ENCODE results near the gene NUB1. TPM values are rescaled to one million over a fixed set of nuclear protein-coding genes. Genes with fewer than 3 reads are reported as not detected.
A peak's percentile ranks its signal among the peaks of the same experiment; 100 is the strongest.

NUB1 gene
- polyA plus RNA-seq, 1 of the 3 experiments (the other 2 are of a cell fraction), result 54.0 TPM

DNA sequence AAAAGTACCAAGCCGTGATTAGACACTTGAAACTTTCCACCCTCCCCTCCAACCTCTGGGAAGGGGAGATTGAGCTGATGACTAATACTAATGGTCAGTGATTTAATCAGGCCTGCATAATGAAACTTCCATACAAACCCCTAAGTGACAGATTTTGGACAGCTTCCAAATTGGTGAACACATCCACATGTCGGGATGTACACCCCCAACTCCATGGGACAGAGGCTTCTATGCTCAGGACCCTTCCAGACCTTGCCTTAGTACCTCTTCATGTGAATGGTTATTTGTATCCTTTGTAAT is 4.8 kb downstream of the NUB1 start:
- Histone ChIP-seq H3K4me1 (ENCODE audit: control insufficient read depth in 1 of 2, insufficient read depth in 2 of 2, low read depth in 1 of 2, low read length in 1 of 2) (peaks cover 15 to 18% of the 10 kb centered on the region in 2 experiments), H3K4me2 (peak overlapping the region; percentile 36; the same call in 1 of the 2 replicates), H3K27me3 (ENCODE audit: insufficient read depth) (no peaks in the 10 kb centered on the region), H3K9ac (no peak overlapping the region), H3K36me3 (replicated peaks in 1 of 2; ENCODE audit: control insufficient read depth in 1 of 2, insufficient read depth in 2 of 2, low read length in 1 of 2) (peaks cover 52 to 59% of the 10 kb centered on the region in 2 experiments), H3K9me2 (no peaks in the 10 kb centered on the region), H2AFZ (ENCODE audit: low read depth) (no peak overlapping the region), H4K20me1 (ENCODE audit: insufficient read depth) (peaks cover 8% of the 10 kb centered on the region), H3K9me3 (no peaks in the 10 kb centered on the region), H3F3A (replicated peaks; ENCODE audit: insufficient read depth) (peaks cover 30% of the 10 kb centered on the region), H3K79me2 (ENCODE audit: insufficient read depth) (peaks cover 40% of the 10 kb centered on the region), H3K27ac (ENCODE audit: low read depth in 2 of 2, low read length in 1 of 2) (peak overlapping the region; percentile 11 to 65; a peak in 2 of 4 replicates), H3K4me3 (ENCODE audit: low read depth in 2 of 2, low read length in 1 of 2) (no peak overlapping the region)
- ChIA-PET CTCF (interaction anchor here (0.6 to 1.8 kb wide), 6 partner anchors 24 to 165 kb away, joined by 3 to 23 read pairs (median 4); no protein-coding TSS in a partner anchor), POLR2A (no interaction called here)
- DNase-seq, result no peak
- TF ChIP-seq, protein P1, sequence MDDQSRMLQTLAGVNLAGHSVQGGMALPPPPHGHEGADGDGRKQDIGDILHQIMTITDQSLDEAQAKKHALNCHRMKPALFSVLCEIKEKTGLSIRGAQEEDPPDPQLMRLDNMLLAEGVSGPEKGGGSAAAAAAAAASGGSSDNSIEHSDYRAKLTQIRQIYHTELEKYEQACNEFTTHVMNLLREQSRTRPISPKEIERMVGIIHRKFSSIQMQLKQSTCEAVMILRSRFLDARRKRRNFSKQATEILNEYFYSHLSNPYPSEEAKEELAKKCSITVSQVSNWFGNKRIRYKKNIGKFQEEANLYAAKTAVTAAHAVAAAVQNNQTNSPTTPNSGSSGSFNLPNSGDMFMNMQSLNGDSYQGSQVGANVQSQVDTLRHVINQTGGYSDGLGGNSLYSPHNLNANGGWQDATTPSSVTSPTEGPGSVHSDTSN (IDR thresholded peaks at IDR 0.05), result peak; percentile 87
- TF ChIP-seq RFX5 (IDR thresholded peaks at IDR 0.05; ENCODE audit: low read length), result no peak
- peak; percentile 88 for TF ChIP-seq TCF12 (IDR thresholded peaks at IDR 0.05)
- TF ChIP-seq, protein P2, sequence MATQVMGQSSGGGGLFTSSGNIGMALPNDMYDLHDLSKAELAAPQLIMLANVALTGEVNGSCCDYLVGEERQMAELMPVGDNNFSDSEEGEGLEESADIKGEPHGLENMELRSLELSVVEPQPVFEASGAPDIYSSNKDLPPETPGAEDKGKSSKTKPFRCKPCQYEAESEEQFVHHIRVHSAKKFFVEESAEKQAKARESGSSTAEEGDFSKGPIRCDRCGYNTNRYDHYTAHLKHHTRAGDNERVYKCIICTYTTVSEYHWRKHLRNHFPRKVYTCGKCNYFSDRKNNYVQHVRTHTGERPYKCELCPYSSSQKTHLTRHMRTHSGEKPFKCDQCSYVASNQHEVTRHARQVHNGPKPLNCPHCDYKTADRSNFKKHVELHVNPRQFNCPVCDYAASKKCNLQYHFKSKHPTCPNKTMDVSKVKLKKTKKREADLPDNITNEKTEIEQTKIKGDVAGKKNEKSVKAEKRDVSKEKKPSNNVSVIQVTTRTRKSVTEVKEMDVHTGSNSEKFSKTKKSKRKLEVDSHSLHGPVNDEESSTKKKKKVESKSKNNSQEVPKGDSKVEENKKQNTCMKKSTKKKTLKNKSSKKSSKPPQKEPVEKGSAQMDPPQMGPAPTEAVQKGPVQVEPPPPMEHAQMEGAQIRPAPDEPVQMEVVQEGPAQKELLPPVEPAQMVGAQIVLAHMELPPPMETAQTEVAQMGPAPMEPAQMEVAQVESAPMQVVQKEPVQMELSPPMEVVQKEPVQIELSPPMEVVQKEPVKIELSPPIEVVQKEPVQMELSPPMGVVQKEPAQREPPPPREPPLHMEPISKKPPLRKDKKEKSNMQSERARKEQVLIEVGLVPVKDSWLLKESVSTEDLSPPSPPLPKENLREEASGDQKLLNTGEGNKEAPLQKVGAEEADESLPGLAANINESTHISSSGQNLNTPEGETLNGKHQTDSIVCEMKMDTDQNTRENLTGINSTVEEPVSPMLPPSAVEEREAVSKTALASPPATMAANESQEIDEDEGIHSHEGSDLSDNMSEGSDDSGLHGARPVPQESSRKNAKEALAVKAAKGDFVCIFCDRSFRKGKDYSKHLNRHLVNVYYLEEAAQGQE (IDR thresholded peaks at IDR 0.05; ENCODE audit: low read depth, low read length), result no peak
- TF ChIP-seq JUND (IDR thresholded peaks at IDR 0.05), result peak; percentile 78
- TF ChIP-seq TEAD4 (IDR thresholded peaks at IDR 0.05; ENCODE audit: borderline replicate concordance, insufficient read depth), result 0 out of 2 replicates have a peak, but pooled peaks have one; percentile 18
- peak; percentile 69; the same call in 1 of the 2 replicates for TF ChIP-seq FOSL2 (IDR thresholded peaks at IDR 0.05; ENCODE audit: borderline replicate concordance, low read depth)
- TF ChIP-seq MXI1 (IDR thresholded peaks at IDR 0.05; ENCODE audit: low read depth, low read length), result no peak
- TF ChIP-seq NFIC (IDR thresholded peaks at IDR 0.05; ENCODE audit: borderline replicate concordance), result peak; percentile 93
- TF ChIP-seq GABPA (IDR thresholded peaks at IDR 0.05; ENCODE audit: low read depth), result no peak
- peak; percentile 12 for TF ChIP-seq CHD2 (IDR thresholded peaks at IDR 0.05; ENCODE audit: low read length, partially characterized antibody)
- peak; percentile 60 to 63; a peak in 3 of 4 replicates for TF ChIP-seq EP300 (IDR thresholded peaks at IDR 0.05; ENCODE audit: borderline replicate concordance in 1 of 2, low read depth in 1 of 2, low read length in 1 of 2)
- 6% methylated on average over 2 of the region's 2 CpGs for WGBS (ENCODE audit: low lambda C conversion rate)

DNA sequence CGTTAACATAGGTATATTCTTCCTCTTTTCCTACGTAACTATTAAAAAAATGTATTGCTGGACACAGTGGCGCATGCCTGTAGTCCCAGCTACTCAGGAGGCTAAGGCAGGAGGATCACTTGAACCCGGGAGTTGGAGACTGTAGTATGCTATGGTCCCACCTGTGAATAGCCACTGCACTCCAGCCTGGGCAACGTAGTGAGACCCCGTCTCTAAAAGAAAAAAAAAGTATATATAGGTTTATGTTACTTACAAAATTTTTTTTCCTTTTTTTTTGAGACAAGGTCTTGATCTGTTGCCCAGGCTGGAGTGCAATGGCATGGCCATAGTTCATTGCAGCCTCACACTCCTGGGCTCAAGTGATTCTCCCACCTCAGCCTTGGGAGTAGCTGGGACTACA is 5.6 kb downstream of the NUB1 start:
- DNase-seq, result no peak
- CTCF ChIA-PET, result interaction anchor here (1.2 to 1.8 kb wide), 2 partner anchors 29 to 32 kb away, joined by 3 to 23 read pairs; no protein-coding TSS in a partner anchor
- H2AFZ ChIP-seq (ENCODE audit: low read depth), result no peak overlapping the region
- no peaks in the 10 kb centered on the region for H3K27me3 ChIP-seq (ENCODE audit: insufficient read depth)
- no peak overlapping the region for H3K4me3 ChIP-seq (ENCODE audit: low read depth in 2 of 2, low read length in 1 of 2)
- WGBS (ENCODE audit: low lambda C conversion rate), result 95% methylated on average over 6 of the region's 6 CpGs
- no peak overlapping the region for H3K4me2 ChIP-seq
- TF ChIP-seq RAD21 (IDR thresholded peaks at IDR 0.05; ENCODE audit: low read length) (no peak), JUND (IDR thresholded peaks at IDR 0.05) (no peak), EZH2phosphoT487 (IDR thresholded peaks at IDR 0.05; ENCODE audit: borderline replicate concordance, low read depth) (no peak)
- TF ChIP-seq, protein P1 (IDR thresholded peaks at IDR 0.05), result no peak
- H3K79me2 ChIP-seq (ENCODE audit: insufficient read depth), result peaks cover 37% of the 10 kb centered on the region
- no peaks in the 10 kb centered on the region for H3K9me3 ChIP-seq
- peaks cover 15 to 18% of the 10 kb centered on the region in 2 experiments for H3K4me1 ChIP-seq (ENCODE audit: control insufficient read depth in 1 of 2, insufficient read depth in 2 of 2, low read depth in 1 of 2, low read length in 1 of 2)
- H3K36me3 ChIP-seq (replicated peaks in 1 of 2; ENCODE audit: control insufficient read depth in 1 of 2, insufficient read depth in 2 of 2, low read length in 1 of 2), result peaks cover 58 to 67% of the 10 kb centered on the region in 2 experiments
- no peaks in the 10 kb centered on the region for H3K9me2 ChIP-seq
- H4K20me1 ChIP-seq (ENCODE audit: insufficient read depth), result peaks cover 8% of the 10 kb centered on the region
- H3F3A ChIP-seq (replicated peaks; ENCODE audit: insufficient read depth), result peaks cover 30% of the 10 kb centered on the region
- POLR2A ChIA-PET, result no interaction called here
- no peak overlapping the region for H3K9ac ChIP-seq
- H3K27ac ChIP-seq (ENCODE audit: low read depth in 2 of 2, low read length in 1 of 2), result no peak overlapping the region

All from SK-N-SH (cell line).